Retina (tissue), 1 donor: Measurements from ENCODE around the gene EVA1C.

Experiments
- DNase-seq: peaks from one replicate; pipeline ENCODE4 v3.0.0-alpha.2; 2016

Gene EVA1C

GRCh38 chr21:32391755-32392154 lies 20.8 kb upstream of the EVA1C start:
- no peak for DNase-seq

DNA sequence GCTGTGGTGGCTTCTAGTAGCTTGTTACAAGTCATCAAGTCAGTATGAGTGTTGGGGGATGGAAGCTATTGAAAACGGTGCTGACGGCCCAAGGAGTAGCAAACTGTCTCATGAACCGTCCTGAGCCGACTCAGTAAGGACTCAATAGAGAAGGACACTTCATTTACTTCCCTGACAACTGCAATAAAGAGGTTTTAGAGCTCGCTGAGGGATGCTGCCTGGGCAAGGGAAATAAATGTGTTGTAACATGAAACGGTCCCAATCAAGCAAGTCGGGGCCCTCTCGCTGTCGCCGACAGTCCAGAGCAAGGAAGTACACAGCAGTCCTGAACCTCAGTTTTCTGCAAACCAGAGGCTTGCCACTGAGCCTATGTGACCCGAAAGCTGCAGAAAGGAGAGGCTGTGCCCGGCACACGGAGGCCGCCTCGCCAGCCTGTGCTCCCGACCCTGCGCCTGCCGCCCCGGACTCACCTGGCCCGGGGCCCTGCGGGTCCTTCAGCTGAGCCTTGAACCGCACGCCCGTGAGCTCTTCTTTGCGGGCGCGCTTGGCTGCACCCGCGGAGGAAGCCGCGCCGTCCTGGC lies 20.1 kb upstream of the EVA1C start:
- DNase-seq = no peak

GRCh38 chr21:32392880-32393676 lies 19.4 kb upstream of the EVA1C start, which contains the start of gene URB1:
URB1 (minus strand) TSS chr21:32393012; CDS start chr21:32392910, 102 bp downstream.
- peak; percentile 92 for DNase-seq

DNA sequence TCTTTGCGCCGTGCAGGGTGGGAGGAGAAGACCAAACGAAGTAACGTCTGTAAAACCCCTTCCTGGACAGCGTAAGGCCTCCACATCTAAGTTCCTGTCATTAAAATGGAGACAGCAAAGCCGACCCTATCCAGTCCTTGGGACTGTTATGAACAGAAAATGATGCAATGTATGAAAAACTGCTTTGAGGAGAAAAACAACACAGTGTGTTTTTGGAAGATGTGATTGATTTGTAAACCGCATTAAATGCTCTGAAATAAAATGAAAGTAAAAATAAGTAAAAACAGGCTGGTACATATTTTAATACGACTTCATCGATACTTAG lies 18.9 kb upstream of the EVA1C start:
- DNase-seq = no peak

- DNase-seq = peak; percentile 72
These were observed 9.2 kb upstream of the EVA1C start for GRCh38 chr21:32403201-32403777.

- DNase-seq = no peak
These were observed 6.1 kb upstream of the EVA1C start for GRCh38 chr21:32406405-32406804.

GRCh38 chr21:32410291-32410690 lies 2.2 kb upstream of the EVA1C start:
- peak; percentile 13 for DNase-seq

DNA sequence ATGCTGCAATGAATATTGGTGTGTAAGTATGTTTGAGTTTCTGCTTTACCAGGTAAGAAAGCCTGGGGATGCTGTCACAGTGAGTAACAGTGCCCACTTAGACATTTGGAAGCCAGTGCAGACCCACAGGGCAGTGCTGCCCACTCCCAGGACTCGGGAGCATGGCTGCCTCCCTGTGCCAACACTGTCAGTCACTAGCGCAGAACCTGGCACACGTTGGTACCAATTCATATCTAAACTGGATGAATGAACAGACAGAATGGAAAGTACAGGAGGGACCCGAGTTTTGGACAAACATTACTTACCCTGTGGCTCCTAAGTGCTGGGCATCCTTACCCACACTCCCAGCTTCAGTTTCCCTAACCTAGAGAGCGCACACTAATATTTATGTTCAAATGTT lies 1.6 kb upstream of the EVA1C start:
- no peak for DNase-seq

GRCh38 chr21:32411350-32412161 lies 950 bp upstream of the EVA1C start:
- peak; percentile 71 for DNase-seq

- DNase-seq = no peak
These were observed 554 bp downstream of the EVA1C start for GRCh38 chr21:32413015-32413504.

DNA sequence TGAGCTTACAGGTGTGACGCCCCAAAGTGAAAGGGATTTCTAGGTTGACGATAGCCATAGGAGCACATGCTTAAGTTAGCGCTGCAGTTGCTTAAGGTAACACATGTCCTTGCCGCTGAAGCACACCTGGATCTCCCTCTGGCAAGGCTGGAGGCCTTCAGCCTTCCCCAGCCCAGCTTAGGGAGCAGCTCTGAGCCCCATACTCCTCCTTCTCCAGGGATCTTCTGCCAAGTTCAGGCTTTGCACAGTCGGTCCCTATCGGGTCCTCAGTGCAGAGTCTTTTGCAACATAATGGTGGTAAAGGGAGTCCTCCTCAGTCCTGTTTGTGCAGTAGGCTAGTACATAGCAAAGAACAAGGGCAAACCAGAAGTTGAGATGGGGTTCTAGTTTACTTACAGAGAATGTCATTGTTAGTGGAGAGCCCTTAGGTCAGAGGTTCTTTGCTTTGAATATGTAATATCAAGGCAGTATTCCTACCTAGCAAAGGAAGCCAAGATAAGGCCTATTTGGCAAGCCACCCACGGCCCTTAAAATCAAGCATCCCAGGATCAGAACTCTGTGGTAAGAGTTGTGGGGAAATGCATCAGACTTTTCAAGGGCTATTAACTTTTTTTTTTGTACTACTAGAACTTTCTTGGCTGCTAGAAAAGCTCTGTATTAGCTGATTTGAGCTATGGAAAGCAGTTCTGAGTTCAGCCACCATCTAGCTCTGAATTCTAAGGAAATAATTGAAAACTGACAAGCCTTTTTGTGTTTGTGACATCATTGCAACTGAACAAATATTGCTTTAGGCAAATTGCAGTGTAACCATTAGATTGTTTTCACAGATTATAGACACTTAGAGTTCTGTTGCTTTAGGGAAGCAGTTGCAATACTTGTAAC lies 1.4 kb downstream of the EVA1C start:
- DNase-seq = peak; percentile 22

DNA sequence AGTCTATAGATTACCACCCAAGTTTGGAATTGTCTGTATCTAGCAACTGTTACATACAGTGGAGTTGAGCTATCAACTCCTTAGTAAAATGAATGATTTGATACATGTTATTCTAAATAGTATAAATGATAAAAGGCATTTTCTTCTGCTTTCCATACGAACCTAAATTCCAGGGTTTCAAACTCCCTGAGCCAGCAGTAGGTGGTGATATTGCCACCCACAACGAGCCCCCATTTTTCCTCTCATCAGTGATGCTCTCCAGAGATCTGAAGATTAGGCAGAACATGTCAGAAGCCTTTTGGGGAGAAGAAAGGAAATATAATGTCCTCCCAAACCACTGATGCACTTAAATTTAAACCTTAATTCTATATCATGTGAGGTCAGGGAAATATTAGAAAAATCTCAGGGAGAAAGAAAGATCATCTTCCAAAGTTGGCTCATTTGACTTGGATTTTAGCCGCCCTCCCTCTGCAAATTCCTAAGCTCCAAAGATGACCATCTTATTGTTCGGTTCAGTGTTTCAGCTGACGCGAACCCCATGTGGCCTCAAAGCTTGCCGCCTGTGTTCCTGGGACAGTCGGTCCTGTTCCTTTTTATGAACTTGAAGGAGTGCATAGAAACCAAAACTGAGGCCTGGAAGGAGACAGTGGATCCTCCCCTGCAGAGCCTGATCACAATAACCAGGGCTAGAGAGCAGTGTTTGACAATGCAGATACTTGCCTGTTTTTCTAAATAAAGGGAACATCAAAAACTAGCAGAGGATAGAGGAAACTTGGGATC lies 2.3 kb downstream of the EVA1C start:
- peak; percentile 30 for DNase-seq

GRCh38 chr21:32415451-32416398 lies 3.2 kb downstream of the EVA1C start:
- DNase-seq = peak; percentile 73

DNA sequence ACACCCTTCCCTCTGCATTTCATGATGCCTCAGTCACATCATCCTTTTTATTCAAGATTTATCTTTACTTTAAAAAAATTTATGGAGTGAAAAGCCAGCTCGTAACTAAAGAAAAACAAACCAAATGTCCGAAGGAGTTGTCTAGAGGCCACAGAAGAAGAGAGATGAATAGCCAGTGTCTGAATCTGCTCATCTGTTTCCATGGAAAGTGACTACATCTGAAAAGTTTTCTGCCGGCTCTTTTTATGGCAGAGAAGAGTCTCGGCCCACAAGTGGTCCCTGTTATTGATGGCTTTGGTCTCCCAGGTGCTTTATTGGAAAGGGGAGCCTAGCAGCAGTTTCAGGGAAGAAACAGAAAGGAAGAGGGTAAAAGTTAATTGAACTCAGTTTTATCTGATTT lies 5.6 kb downstream of the EVA1C start:
- DNase-seq = no peak

GRCh38 chr21:32422064-32422463 lies 9.6 kb downstream of the EVA1C start:
- no peak for DNase-seq

DNA sequence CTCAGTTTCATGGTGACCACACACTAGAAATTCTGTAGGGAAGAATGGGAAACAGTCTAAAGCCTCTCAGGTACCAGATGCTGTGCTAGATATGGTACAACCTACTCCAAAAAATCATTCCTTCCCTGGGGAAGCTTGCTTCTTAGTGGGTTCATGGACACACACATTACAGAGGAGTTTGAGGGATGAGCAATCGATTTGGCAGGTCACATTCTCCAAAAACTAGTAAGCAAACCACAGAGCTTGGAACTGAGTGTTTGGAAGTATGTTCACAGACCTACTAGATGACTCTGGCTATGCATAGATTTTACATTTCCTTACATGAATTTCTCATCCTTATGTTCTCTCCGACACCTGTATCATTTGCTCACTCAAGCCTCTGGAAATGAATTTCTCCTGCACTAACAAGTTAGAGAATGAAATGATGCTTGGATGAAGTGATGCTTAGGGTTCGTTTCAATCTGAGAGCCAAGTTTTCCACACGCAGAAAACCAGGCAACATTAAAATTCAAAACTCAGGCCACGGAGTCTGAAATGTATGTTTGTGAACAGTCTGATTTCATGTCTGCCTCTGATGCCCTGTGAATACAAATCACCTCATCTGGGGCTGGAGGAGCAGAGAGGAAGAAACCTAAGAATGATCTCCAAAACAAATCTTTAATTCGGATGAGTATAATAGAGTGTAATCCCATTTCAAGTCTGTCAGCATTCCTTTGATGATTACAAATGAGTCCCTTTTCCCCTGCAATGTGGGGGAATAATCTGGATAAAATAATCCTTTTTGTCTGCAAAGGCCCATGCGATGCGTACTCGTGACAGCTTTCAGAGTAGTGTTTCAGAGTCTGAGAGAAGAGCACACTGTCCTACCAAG lies 11.0 kb downstream of the EVA1C start:
- no peak for DNase-seq

GRCh38 chr21:32424191-32424535 lies 11.7 kb downstream of the EVA1C start:
- no peak for DNase-seq

DNA sequence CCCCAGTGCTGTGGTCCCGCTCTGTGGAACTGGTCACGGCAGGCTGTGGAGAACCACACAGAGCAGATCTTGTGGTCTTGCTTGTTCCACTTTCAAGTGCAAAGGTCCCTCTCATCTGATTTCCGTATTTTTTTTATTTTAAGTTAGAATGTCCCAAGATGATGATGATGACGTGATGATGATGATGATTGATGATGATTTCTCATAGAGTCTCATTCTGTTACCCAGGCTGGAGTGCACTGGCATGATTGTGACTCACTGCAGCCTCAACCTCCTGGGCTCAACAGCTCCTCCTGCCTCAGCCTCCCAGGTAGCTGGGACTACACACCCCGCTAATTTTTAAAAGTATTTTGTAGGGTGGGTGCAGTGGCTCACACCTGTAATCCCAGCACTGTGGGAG lies 12.2 kb downstream of the EVA1C start:
- DNase-seq = no peak

GRCh38 chr21:32425628-32426027 lies 13.1 kb downstream of the EVA1C start:
- DNase-seq = no peak
